GM23338 (cell line): ENCODE results near the gene DNAJC22. TPM values are rescaled to one million over a fixed set of nuclear protein-coding genes. Genes with fewer than 3 reads are reported as not detected.

ENCODE experiments used
- ATAC-seq: fragments of 200-7000 bp; cut with Tn5 transposase; 3 replicates; pipeline ENCODE4 v1.9.1; 2020
- DNase-seq: peaks from one replicate; pipeline ENCODE4 v3.0.0-alpha.2; 2015; ENCODE audit warnings: low spot score
- H2AFZ ChIP-seq: fragments of 200-600 bp; sonication (generic); 2 replicates; pipeline ENCODE4 v1.8.0; 2016; ENCODE audit warnings: antibody characterized with exemption, mild to moderate bottlenecking, moderate library complexity
- H3F3A ChIP-seq: fragments of 200-600 bp; sonication (generic); replicated peaks from 2 replicates; pipeline ENCODE4 v1.8.0; 2017; ENCODE audit warnings: antibody characterized with exemption, mixed run types, low read depth
- H3K27ac ChIP-seq: fragments of 200-600 bp; sonication (generic); 2 replicates; pipeline ENCODE4 v1.6.1; 2016; ENCODE audit warnings: low read depth
- H3K27me3 ChIP-seq: fragments of 200-600 bp; sonication (generic); 2 replicates; pipeline ENCODE4 v1.8.0; 2016; ENCODE audit warnings: mild to moderate bottlenecking, mixed run types, moderate library complexity; ENCODE audit not compliant: insufficient read depth
- H3K36me3 ChIP-seq: fragments of 200-600 bp; sonication (generic); 2 replicates; pipeline ENCODE4 v1.8.0; 2016; ENCODE audit warnings: mild to moderate bottlenecking; ENCODE audit not compliant: insufficient read depth
- H3K4me1 ChIP-seq: fragments of 200-600 bp; sonication (generic); 2 replicates; pipeline ENCODE4 v1.8.0; 2016; ENCODE audit warnings: mild to moderate bottlenecking, moderate library complexity; ENCODE audit not compliant: insufficient read depth
- H3K4me2 ChIP-seq: fragments of 200-600 bp; sonication (generic); 2 replicates; pipeline ENCODE4 v1.7.1; 2017; ENCODE audit warnings: mixed run types
- H3K4me3 ChIP-seq: fragments of 200-600 bp; sonication (generic); 2 replicates; pipeline ENCODE4 v1.6.1; 2016; ENCODE audit warnings: mixed run types
- H3K79me2 ChIP-seq: fragments of 200-600 bp; sonication (generic); replicated peaks from 2 replicates; pipeline ENCODE4 v1.8.0; 2017; ENCODE audit warnings: mild to moderate bottlenecking; ENCODE audit not compliant: insufficient read depth
- H3K9me2 ChIP-seq: fragments of 200-600 bp; sonication (generic); 2 replicates; pipeline ENCODE4 v1.8.0; 2017; ENCODE audit not compliant: insufficient read depth
- H4K20me1 ChIP-seq: fragments of 200-600 bp; sonication (generic); replicated peaks from 2 replicates; pipeline ENCODE4 v1.8.0; 2017; ENCODE audit warnings: mild to moderate bottlenecking; ENCODE audit not compliant: insufficient read depth
- H3K27ac Mint-ChIP-seq: 2 replicates; pipeline ENCODE4 v1.8.0; 2020; ENCODE audit warnings: inconsistent platforms, mild to moderate bottlenecking, moderate library complexity, mixed read lengths
- H3K27me3 Mint-ChIP-seq: 3 replicates; pipeline ENCODE4 v1.8.0; 2022; ENCODE audit warnings: low read depth, mild to moderate bottlenecking, moderate library complexity, mixed read lengths, inconsistent platforms; ENCODE audit not compliant: insufficient read depth, poor library complexity
- H3K36me3 Mint-ChIP-seq: 3 replicates; pipeline ENCODE4 v1.8.0; 2021; ENCODE audit warnings: low read depth, mild to moderate bottlenecking, inconsistent platforms, moderate library complexity, mixed read lengths
- H3K4me1 Mint-ChIP-seq: 3 replicates; pipeline ENCODE4 v1.8.0; 2020; ENCODE audit warnings: mild to moderate bottlenecking, inconsistent platforms, mixed read lengths
- H3K4me3 Mint-ChIP-seq: 3 replicates; pipeline ENCODE4 v1.8.0; 2021; ENCODE audit warnings: moderate library complexity, mild to moderate bottlenecking, inconsistent platforms, mixed read lengths
- H3K9me3 Mint-ChIP-seq: 3 replicates; pipeline ENCODE4 v1.8.0; 2020; ENCODE audit warnings: moderate library complexity, mild to moderate bottlenecking, inconsistent platforms, mixed read lengths
- CREB1 ChIP-seq: fragments of 250-450 bp; sonication (Bioruptor Pico); IDR thresholded peaks from 2 replicates; pipeline ENCODE4 v1.5.0; 2020; ENCODE audit warnings: low read depth, mild to moderate bottlenecking, moderate library complexity
- EZH2 ChIP-seq: fragments of 200-600 bp; sonication (generic); IDR thresholded peaks from one replicate; pipeline ENCODE4 v1.8.0; 2017; ENCODE audit warnings: antibody characterized with exemption, mild to moderate bottlenecking, low read depth; ENCODE audit not compliant: unreplicated experiment
- JUNB ChIP-seq: IDR thresholded peaks from one replicate; pipeline ENCODE4 v1.6.1; 2016; ENCODE audit warnings: antibody characterized with exemption; ENCODE audit not compliant: unreplicated experiment
- ZNF462 ChIP-seq: fragments of 250-450 bp; sonication (Bioruptor Pico); IDR thresholded peaks from 2 replicates; pipeline ENCODE4 v1.5.0; 2020; ENCODE audit warnings: mild to moderate bottlenecking, moderate library complexity
- polyA plus RNA-seq: library from polyadenylated mRNA; unstranded; fragments of >200 nt; fragmentation: Nextera tagmentation; extraction: Ambion mirVana; gene quantifications from 2 replicates; pipeline ENCODE4 v1.2.1, GENCODE V29; 2016
- total RNA-seq: library from RNA; depleted of rRNA; stranded (reverse); fragments of >200 nt; shearing (Covaris generic); gene quantifications from 2 replicates; pipeline ENCODE4 v1.2.3, GENCODE V29; 2014

Gene DNAJC22
- total and polyA plus RNA-seq, 2 experiments from 2014 or later, result 0.10 TPM; not detected in 1

GRCh38 chr12:49331380-49332222, 15.1 kb upstream of the DNAJC22 start (continued):
- no peak for TF ChIP-seq ZNF462 (CRISPR knock-in tag)
- TF ChIP-seq CREB1 (CRISPR knock-in tag), result no peak

GRCh38 chr12:49332441-49332861, 14.2 kb upstream of the DNAJC22 start:
- peaks cover 9% of the 10 kb centered on the region for H3K4me1 ChIP-seq
- H3K36me3 Mint-ChIP-seq, result peaks cover 29% of the 10 kb centered on the region
- TF ChIP-seq EZH2 (peak; percentile 63), JUNB (no peak)
- ATAC-seq (peak; percentile 9), DNase-seq (peak; percentile 43)
- H3K9me2 ChIP-seq, result no peaks in the 10 kb centered on the region
- H3K9me3 Mint-ChIP-seq, result peaks cover 5% of the 10 kb centered on the region; the same call in 2 of the 3 replicates
- no peak overlapping the region for H3K27ac Mint-ChIP-seq
- H4K20me1 ChIP-seq, result peaks cover 8% of the 10 kb centered on the region
- H3K4me1 Mint-ChIP-seq, result peaks cover 30% of the 10 kb centered on the region
- H3K79me2 ChIP-seq, result no peaks in the 10 kb centered on the region
- H3K27ac ChIP-seq, result no peak overlapping the region
- no peak overlapping the region for H2AFZ ChIP-seq
- H3K27me3 Mint-ChIP-seq, result peaks cover 67% of the 10 kb centered on the region
- H3F3A ChIP-seq, result peaks cover 22% of the 10 kb centered on the region
- peak overlapping the region; percentile 78 for H3K4me3 Mint-ChIP-seq
- peaks cover 65% of the 10 kb centered on the region for H3K27me3 ChIP-seq
- H3K4me2 ChIP-seq, result peak overlapping the region; percentile 87
- 0 out of 2 replicates have a peak, but pooled peaks cover 5% of the 10 kb centered on the region for H3K36me3 ChIP-seq
- H3K4me3 ChIP-seq, result peak overlapping the region; percentile 56
